Testis (tissue), 2 donors: ENCODE results near the gene CCDC107.

Experiments
- CTCF ChIP-seq, 3 experiments: fragments of 450-650 bp in 2 of 3; fragments of 200-600 bp in 1 of 3; sonication (generic) in 1 of 3; IDR thresholded peaks; one replicate each; pipeline ENCODE4 v1.5.1; 2016 to 2019; ENCODE audit warnings: antibody characterized with exemption in 3 of 3, mild to moderate bottlenecking in 2 of 3, moderate library complexity in 1 of 3
- POLR2A ChIP-seq: fragments of 450-650 bp; IDR thresholded peaks from one replicate; pipeline ENCODE4 v1.6.1; 2017; ENCODE audit warnings: antibody characterized with exemption, mild to moderate bottlenecking, moderate library complexity

DNA sequence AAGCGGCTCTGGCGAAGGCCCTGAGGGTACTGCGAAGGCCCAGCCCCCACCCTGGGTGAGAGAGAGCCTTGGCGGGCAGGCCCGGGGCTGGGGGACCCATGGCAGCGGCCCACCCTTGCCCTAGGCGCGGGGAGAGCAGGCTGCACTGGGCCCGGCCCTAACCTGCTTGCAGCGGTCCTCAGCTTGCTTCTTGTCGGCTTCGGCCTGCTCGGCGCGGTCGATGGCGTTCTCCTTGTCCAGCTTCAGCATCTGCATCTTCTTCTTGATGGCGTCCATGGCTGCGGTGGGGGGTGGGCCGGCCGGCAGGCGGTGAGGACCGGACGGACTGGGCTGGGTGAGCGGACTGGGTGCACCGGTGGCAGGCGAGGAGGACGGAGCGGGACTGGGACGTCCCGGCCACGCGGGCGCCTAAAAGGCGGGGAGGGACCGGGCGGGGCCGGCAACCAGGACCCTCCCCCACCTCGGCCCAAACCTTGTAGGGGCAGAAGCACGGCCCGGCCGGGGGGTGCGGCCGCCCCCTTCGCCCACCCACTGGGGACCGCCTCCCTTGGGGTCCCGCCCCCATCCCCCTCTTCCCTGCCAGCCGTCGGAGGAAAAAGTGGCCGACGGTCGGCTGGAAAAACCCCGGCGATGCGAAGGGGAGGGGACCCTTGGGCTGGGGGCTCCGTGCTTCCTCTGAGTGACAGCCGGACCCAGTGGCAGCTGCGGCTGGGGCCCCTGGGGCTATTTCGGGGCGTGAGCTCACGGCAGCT lies 31.6 kb downstream of the CCDC107 start, which contains the start of gene TPM2:
- TF ChIP-seq CTCF (IDR thresholded peaks at IDR 0.05) (no peak), POLR2A (no peak)
